Subcutaneous adipose tissue (tissue), 4 donors: ENCODE data around the gene PPIL6. TPM values are rescaled to one million over a fixed set of nuclear protein-coding genes. Genes with fewer than 3 reads are reported as not detected.

Source experiments
- total RNA-seq, 4 donors: library from RNA; depleted of rRNA; stranded (reverse); fragments of >200 nt; gene quantifications; one replicate each; pipeline ENCODE4 v1.1.0, GENCODE V29; 2016
- TF ChIP-seq, protein P1 (sequence below): fragments of 450-650 bp; IDR thresholded peaks from one replicate; pipeline ENCODE4 v1.5.1; 2016; ENCODE audit warnings: low read depth, mild to moderate bottlenecking, control low read depth, antibody characterized with exemption, moderate library complexity

PPIL6 gene
- total RNA-seq, 4 donors from 2014 or later, result 0.57 to 8.8 (median 4.7) TPM

DNA sequence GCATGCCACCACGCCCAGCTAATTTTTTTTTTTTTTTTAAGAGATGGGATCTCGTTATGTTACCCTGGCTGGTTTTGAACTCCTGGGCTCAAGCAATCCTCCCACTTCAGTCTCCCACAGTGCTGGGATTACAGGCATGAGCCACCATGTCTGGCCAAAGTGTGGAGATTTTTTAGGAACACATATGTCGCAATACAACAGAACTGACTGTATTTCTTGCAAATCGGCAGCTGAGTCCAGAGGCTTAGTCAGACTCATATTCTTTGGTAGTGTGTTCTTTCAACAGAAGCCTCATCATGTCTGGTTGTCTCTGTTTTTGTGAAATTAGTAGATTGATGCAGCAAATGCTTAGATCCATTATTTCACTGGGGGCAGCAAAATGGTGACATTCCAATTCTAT, 34.2 kb downstream of the PPIL6 start:
- TF ChIP-seq, protein P1, sequence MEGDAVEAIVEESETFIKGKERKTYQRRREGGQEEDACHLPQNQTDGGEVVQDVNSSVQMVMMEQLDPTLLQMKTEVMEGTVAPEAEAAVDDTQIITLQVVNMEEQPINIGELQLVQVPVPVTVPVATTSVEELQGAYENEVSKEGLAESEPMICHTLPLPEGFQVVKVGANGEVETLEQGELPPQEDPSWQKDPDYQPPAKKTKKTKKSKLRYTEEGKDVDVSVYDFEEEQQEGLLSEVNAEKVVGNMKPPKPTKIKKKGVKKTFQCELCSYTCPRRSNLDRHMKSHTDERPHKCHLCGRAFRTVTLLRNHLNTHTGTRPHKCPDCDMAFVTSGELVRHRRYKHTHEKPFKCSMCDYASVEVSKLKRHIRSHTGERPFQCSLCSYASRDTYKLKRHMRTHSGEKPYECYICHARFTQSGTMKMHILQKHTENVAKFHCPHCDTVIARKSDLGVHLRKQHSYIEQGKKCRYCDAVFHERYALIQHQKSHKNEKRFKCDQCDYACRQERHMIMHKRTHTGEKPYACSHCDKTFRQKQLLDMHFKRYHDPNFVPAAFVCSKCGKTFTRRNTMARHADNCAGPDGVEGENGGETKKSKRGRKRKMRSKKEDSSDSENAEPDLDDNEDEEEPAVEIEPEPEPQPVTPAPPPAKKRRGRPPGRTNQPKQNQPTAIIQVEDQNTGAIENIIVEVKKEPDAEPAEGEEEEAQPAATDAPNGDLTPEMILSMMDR, result no peak

GRCh38 chr6:109397020-109397419, 43.4 kb downstream of the PPIL6 start:
- TF ChIP-seq, protein P1, result no peak

- TF ChIP-seq, protein P1, result no peak
Measured at GRCh38 chr6:109396046-109396718, 44.2 kb downstream of the PPIL6 start.

DNA sequence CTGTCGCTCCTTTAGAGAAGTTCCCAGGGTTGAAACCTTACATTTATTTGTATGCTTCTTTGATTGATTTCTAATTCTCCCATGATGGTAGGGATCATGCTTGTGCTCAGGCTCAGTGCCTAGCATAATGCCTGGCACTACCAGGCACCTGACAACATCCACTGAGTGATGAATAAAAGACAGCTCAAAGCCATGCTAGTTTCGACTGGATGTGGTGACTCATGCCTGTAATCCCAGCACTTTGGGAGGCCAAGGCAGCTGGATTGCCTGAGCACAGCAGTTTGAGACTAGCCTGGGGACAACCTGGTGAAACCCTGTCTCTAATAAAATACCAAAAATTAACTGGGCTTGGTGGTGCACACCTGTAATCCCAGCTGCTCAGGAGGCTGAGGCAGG, 46.5 kb downstream of the PPIL6 start:
- TF ChIP-seq, protein P1, result no peak

DNA sequence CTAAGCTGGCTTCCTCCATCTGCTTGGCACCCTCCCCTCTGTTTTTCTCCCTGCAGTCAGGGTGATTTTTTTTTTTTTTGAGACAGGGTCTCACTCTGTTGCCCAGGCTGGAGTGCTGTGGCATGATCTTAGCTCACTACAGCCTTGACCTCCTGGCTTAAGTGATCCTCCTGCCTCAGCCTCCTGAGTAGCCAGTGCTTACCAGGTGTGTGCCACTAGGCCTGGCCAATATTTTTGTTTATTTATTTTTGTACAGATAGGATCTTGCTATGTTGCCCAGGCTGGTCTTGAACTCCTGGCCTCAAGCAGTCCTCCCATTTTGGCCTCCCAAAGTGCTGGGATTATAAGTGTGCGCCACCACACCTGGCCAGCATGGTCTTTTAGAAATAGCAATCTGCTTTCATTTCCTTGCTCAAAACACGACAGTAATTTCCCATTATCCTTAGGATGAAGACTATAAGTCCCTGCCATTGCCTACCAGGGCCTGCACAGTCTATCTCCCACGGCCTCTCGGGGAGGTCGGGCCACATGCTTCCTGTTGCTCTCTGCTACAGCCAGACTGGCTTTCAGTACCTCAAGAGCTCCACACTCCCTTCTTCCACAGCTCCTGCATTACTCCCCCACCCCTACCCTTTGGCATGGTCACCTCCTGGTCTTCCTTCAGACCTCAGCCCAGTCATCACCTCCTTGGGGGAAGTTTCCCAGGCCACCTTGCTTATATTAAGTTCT, 47.1 kb downstream of the PPIL6 start:
- TF ChIP-seq, protein P1, result no peak

- TF ChIP-seq, protein P1, result no peak
Measured at GRCh38 chr6:109389650-109390274, 50.7 kb downstream of the PPIL6 start.

- TF ChIP-seq, protein P1, result no peak
Measured at GRCh38 chr6:109388265-109388664, 52.2 kb downstream of the PPIL6 start.
